ENCODE measurements around the gene ENOX2. TPM values are rescaled to one million over a fixed set of nuclear protein-coding genes. Genes with fewer than 3 reads are reported as not detected.

Gene ENOX2
- polyA plus RNA-seq, 3 donors: 6.8 to 22.1 (median 14.7) TPM

- no peak overlapping the region for H3K9ac ChIP-seq (ENCODE audit: insufficient read depth, low read length, poor library complexity, severe bottlenecking)
- no peaks in the 10 kb centered on the region for H3K36me3 ChIP-seq (replicated peaks in 1 of 2; ENCODE audit: control insufficient read depth in 1 of 2, insufficient read depth in 2 of 2, low read length in 2 of 2)
- peaks cover 51 to 61% of the 10 kb centered on the region in 2 donors for H3K4me1 ChIP-seq (ENCODE audit: control insufficient read depth in 1 of 2, insufficient read depth in 2 of 2, low read length in 2 of 2)
- no peak overlapping the region for H2AFZ ChIP-seq (ENCODE audit: insufficient read depth, low read depth, low read length, poor library complexity, severe bottlenecking)
- no peak overlapping the region for H3K4me2 ChIP-seq (replicated peaks; ENCODE audit: extremely low read depth, low read length, poor library complexity, severe bottlenecking)
- Mint-ChIP-seq H3K4me3 (no peak overlapping the region), H3K9me3 (peaks cover 0 to 3% (median 0%) of the 10 kb centered on the region in 7 donors), H3K36me3 (peaks cover 0 to 3% of the 10 kb centered on the region in 2 donors), H3K27ac (peak overlapping the region in 3 of 7 donors; percentile 4 to 72 (median 60)), H3K27me3 (ENCODE audit: low read depth in 3 of 3) (no peaks in the 10 kb centered on the region), H3K4me1 (peaks cover 58% of the 10 kb centered on the region)
- TF ChIP-seq CTCF (IDR thresholded peaks at IDR 0.05): no peak
- no peak for DNase-seq
- no CpG with 5 or more reads among the region's 4 CpGs for WGBS (ENCODE audit: insufficient coverage)
- H4K20me1 ChIP-seq (ENCODE audit: insufficient read depth, low read length): no peaks in the 10 kb centered on the region
- H3K27me3 ChIP-seq (ENCODE audit: control insufficient read depth in 2 of 2, insufficient read depth in 2 of 2, low read length in 2 of 2): no peaks in the 10 kb centered on the region
- H3K79me2 ChIP-seq (ENCODE audit: insufficient read depth, low read length): no peaks in the 10 kb centered on the region
- peak overlapping the region in 1 of 2 donors; percentile 54 for H3K27ac ChIP-seq (ENCODE audit: low read depth in 1 of 2, low read length in 2 of 2)
- H3K9me3 ChIP-seq (replicated peaks in 1 of 2; ENCODE audit: control insufficient read depth in 1 of 2, insufficient read depth in 1 of 2, low read length in 2 of 2): no peaks in the 10 kb centered on the region
- no peak overlapping the region for H3K4me3 ChIP-seq (replicated peaks in 1 of 3; ENCODE audit: low read depth in 2 of 3, low read length in 3 of 3)
- intact Hi-C loops (cut with micrococcal nuclease): no loop called here
Measured at GRCh38 chrX:130830599-130831346, 72.2 kb downstream of the ENOX2 start.

- peak overlapping the region in 5 of 7 donors; percentile 40 to 78 (median 49) for H3K27ac Mint-ChIP-seq
- H3K4me1 Mint-ChIP-seq: peaks cover 60% of the 10 kb centered on the region
- no peak for TF ChIP-seq CTCF (IDR thresholded peaks at IDR 0.05)
- H3K9me3 Mint-ChIP-seq: peaks cover 0 to 3% (median 0%) of the 10 kb centered on the region in 7 donors
- WGBS (ENCODE audit: insufficient coverage): no CpG with 5 or more reads among the region's 2 CpGs
- Histone ChIP-seq H2AFZ (ENCODE audit: insufficient read depth, low read depth, low read length, poor library complexity, severe bottlenecking) (no peak overlapping the region), H3K4me2 (replicated peaks; ENCODE audit: extremely low read depth, low read length, poor library complexity, severe bottlenecking) (no peak overlapping the region), H4K20me1 (ENCODE audit: insufficient read depth, low read length) (no peaks in the 10 kb centered on the region), H3K4me3 (replicated peaks in 1 of 3; ENCODE audit: low read depth in 2 of 3, low read length in 3 of 3) (no peak overlapping the region), H3K9me3 (replicated peaks in 1 of 2; ENCODE audit: control insufficient read depth in 1 of 2, insufficient read depth in 1 of 2, low read length in 2 of 2) (no peaks in the 10 kb centered on the region), H3K27ac (ENCODE audit: low read depth in 1 of 2, low read length in 2 of 2) (peak overlapping the region in 1 of 2 donors; percentile 54), H3K9ac (ENCODE audit: insufficient read depth, low read length, poor library complexity, severe bottlenecking) (no peak overlapping the region), H3K4me1 (ENCODE audit: control insufficient read depth in 1 of 2, insufficient read depth in 2 of 2, low read length in 2 of 2) (peaks cover 51 to 58% of the 10 kb centered on the region in 2 donors), H3K36me3 (replicated peaks in 1 of 2; ENCODE audit: control insufficient read depth in 1 of 2, insufficient read depth in 2 of 2, low read length in 2 of 2) (no peaks in the 10 kb centered on the region), H3K27me3 (ENCODE audit: control insufficient read depth in 2 of 2, insufficient read depth in 2 of 2, low read length in 2 of 2) (no peaks in the 10 kb centered on the region), H3K79me2 (ENCODE audit: insufficient read depth, low read length) (no peaks in the 10 kb centered on the region)
- H3K27me3 Mint-ChIP-seq (ENCODE audit: low read depth in 3 of 3): no peaks in the 10 kb centered on the region
- intact Hi-C loops (cut with micrococcal nuclease): no loop called here
- peaks cover 0 to 3% of the 10 kb centered on the region in 2 donors for H3K36me3 Mint-ChIP-seq
- H3K4me3 Mint-ChIP-seq: no peak overlapping the region
- DNase-seq: peak; percentile 15 to 36 (median 20)
Measured at GRCh38 chrX:130829526-130830515, 73.2 kb downstream of the ENOX2 start.

Measured in CD14-positive monocyte (primary cell).